WTC11 (cell line): ENCODE measurements around the gene PRKAA2. TPM values are rescaled to one million over a fixed set of nuclear protein-coding genes. Genes with fewer than 3 reads are reported as not detected.

Experiments
- ATAC-seq: fragments of 200-7000 bp; cut with Tn5 transposase; 2 replicates; pipeline ENCODE4 v1.10.0; 2021; ENCODE audit warnings: mild to moderate bottlenecking, moderate library complexity
- CTCF ChIA-PET: fragments of 300-600 bp; sonication (Branson Sonifier 250); formaldehyde crosslinking; loops from one replicate; lab custom pipeline; 2021; ENCODE audit warnings: antibody characterized with exemption; lab: Charles Lee
- POLR2A ChIA-PET: fragments of 350-600 bp; sonication (Branson Sonifier 250); formaldehyde crosslinking; loops from one replicate; lab custom pipeline; 2021; ENCODE audit warnings: antibody characterized with exemption; lab: Charles Lee
- DNase-seq: peaks from one replicate; pipeline ENCODE4 v3.0.0; 2021; ENCODE audit warnings: low spot score
- H3K27ac Mint-ChIP-seq: 2 replicates; pipeline ENCODE4 v1.8.0; 2021; ENCODE audit warnings: mixed read lengths
- H3K27me3 Mint-ChIP-seq: 2 replicates; pipeline ENCODE4 v1.8.0; 2021; ENCODE audit warnings: low read depth, mild to moderate bottlenecking, moderate library complexity, mixed read lengths
- H3K36me3 Mint-ChIP-seq: 2 replicates; pipeline ENCODE4 v1.8.0; 2021; ENCODE audit warnings: mixed read lengths
- H3K4me1 Mint-ChIP-seq: 2 replicates; pipeline ENCODE4 v1.8.0; 2022; ENCODE audit warnings: mixed read lengths
- H3K4me3 Mint-ChIP-seq: 2 replicates; pipeline ENCODE4 v1.8.0; 2021; ENCODE audit warnings: mild to moderate bottlenecking, moderate library complexity, mixed read lengths
- H3K9me3 Mint-ChIP-seq: 2 replicates; pipeline ENCODE4 v1.8.0; 2021; ENCODE audit warnings: mixed read lengths
- ARID4B ChIP-seq: sonication (generic); formaldehyde crosslinking; IDR thresholded peaks from 2 replicates; pipeline ENCODE4 v1.8.0; 2023; ENCODE audit warnings: missing genetic modification reagents, mild to moderate bottlenecking, borderline replicate concordance
- E2F5 ChIP-seq: sonication (generic); formaldehyde crosslinking; IDR thresholded peaks from 2 replicates; pipeline ENCODE4 v1.8.1; 2022; ENCODE audit warnings: mild to moderate bottlenecking, moderate library complexity, missing genetic modification reagents
- ESRRA ChIP-seq: sonication (generic); formaldehyde crosslinking; IDR thresholded peaks from 2 replicates; pipeline ENCODE4 v1.8.1; 2022; ENCODE audit warnings: mild to moderate bottlenecking, missing genetic modification reagents, borderline replicate concordance
- GABPB1 ChIP-seq: sonication (generic); formaldehyde crosslinking; IDR thresholded peaks from 2 replicates; pipeline ENCODE4 v1.8.1; 2023; ENCODE audit warnings: mild to moderate bottlenecking, missing genetic modification reagents
- GTF2I ChIP-seq: fragments of 250-450 bp; sonication (Bioruptor Pico); conservative IDR thresholded peaks from 2 replicates; pipeline ENCODE4 v1.4.0; 2021; ENCODE audit warnings: mild to moderate bottlenecking
- HMGA2 ChIP-seq: fragments of 250-450 bp; sonication (Bioruptor Pico); IDR thresholded peaks from 2 replicates; pipeline ENCODE4 v1.4.0; 2021; ENCODE audit warnings: mild to moderate bottlenecking, moderate library complexity
- HMGXB4 ChIP-seq: sonication (generic); formaldehyde crosslinking; IDR thresholded peaks from 2 replicates; pipeline ENCODE4 v1.8.1; 2023; ENCODE audit warnings: mild to moderate bottlenecking, moderate library complexity, missing genetic modification reagents
- MAX ChIP-seq: sonication (generic); formaldehyde crosslinking; IDR thresholded peaks from 2 replicates; pipeline ENCODE4 v1.8.0; 2022; ENCODE audit warnings: mild to moderate bottlenecking, missing genetic modification reagents
- MYBL2 ChIP-seq: sonication (generic); formaldehyde crosslinking; IDR thresholded peaks from 2 replicates; pipeline ENCODE4 v1.8.1; 2023; ENCODE audit warnings: mild to moderate bottlenecking, moderate library complexity, missing genetic modification reagents
- SMAD4 ChIP-seq: sonication (generic); formaldehyde crosslinking; IDR thresholded peaks from 2 replicates; pipeline ENCODE4 v1.8.0; 2022; ENCODE audit warnings: mild to moderate bottlenecking, missing genetic modification reagents
- SP1 ChIP-seq: sonication (generic); formaldehyde crosslinking; conservative IDR thresholded peaks from 2 replicates; pipeline ENCODE4 v1.8.1; 2022; ENCODE audit warnings: missing genetic modification reagents
- STAT6 ChIP-seq: sonication (generic); formaldehyde crosslinking; conservative IDR thresholded peaks from 2 replicates; pipeline ENCODE4 v1.8.1; 2023; ENCODE audit warnings: mild to moderate bottlenecking, low read depth, missing genetic modification reagents, moderate library complexity
- ZMAT4 ChIP-seq: fragments of 250-450 bp; sonication (Bioruptor Pico); IDR thresholded peaks from 2 replicates; pipeline ENCODE4 v1.9.0; 2021; ENCODE audit warnings: mild to moderate bottlenecking
- ZNF138 ChIP-seq: sonication (generic); formaldehyde crosslinking; conservative IDR thresholded peaks from 2 replicates; pipeline ENCODE4 v1.8.1; 2022; ENCODE audit warnings: mild to moderate bottlenecking, moderate library complexity, missing genetic modification reagents
- ZNF263 ChIP-seq: sonication (generic); formaldehyde crosslinking; IDR thresholded peaks from 2 replicates; pipeline ENCODE4 v1.8.1; 2022; ENCODE audit warnings: low read depth, mild to moderate bottlenecking, moderate library complexity, missing genetic modification reagents
- ZNF281 ChIP-seq: sonication (generic); formaldehyde crosslinking; IDR thresholded peaks from 2 replicates; pipeline ENCODE4 v1.8.0; 2023; ENCODE audit warnings: mild to moderate bottlenecking, missing genetic modification reagents
- ZNF425 ChIP-seq: fragments of 250-450 bp; sonication (Bioruptor Pico); conservative IDR thresholded peaks from 2 replicates; pipeline ENCODE4 v1.9.0; 2021; ENCODE audit warnings: mild to moderate bottlenecking
- ZNF671 ChIP-seq: fragments of 250-450 bp; sonication (Bioruptor Pico); IDR thresholded peaks from 2 replicates; pipeline ENCODE4 v1.8.0; 2021; ENCODE audit warnings: mild to moderate bottlenecking
- ZSCAN18 ChIP-seq: fragments of 250-450 bp; sonication (Bioruptor Pico); IDR thresholded peaks from 2 replicates; pipeline ENCODE4 v2.1.2; 2022; ENCODE audit warnings: mild to moderate bottlenecking, moderate library complexity
- total RNA-seq: library from RNA; stranded (reverse); gene quantifications from 3 replicates; pipeline ENCODE4 v1.2.3, GENCODE V29; 2021

Gene PRKAA2
- total RNA-seq, 1 experiment from 2014 or later: 4.8 TPM

- TF ChIP-seq E2F5 (no peak), STAT6 (no peak), MYBL2 (no peak), GTF2I (no peak), GABPB1 (CRISPR knock-in tag) (no peak), ZNF425 (CRISPR knock-in tag) (no peak), SMAD4 (CRISPR knock-in tag) (no peak), ARID4B (CRISPR knock-in tag) (no peak), ZMAT4 (CRISPR knock-in tag) (no peak)
Measured at GRCh38 chr1:56671542-56671941, 26.4 kb downstream of the PRKAA2 start (continued).

GRCh38 chr1:56672579-56672978, 27.5 kb downstream of the PRKAA2 start:
- ChIA-PET POLR2A (no interaction called here), CTCF (no interaction called here)
- Mint-ChIP-seq H3K4me1 (no peaks in the 10 kb centered on the region), H3K27ac (no peak overlapping the region), H3K27me3 (no peaks in the 10 kb centered on the region), H3K36me3 (no peaks in the 10 kb centered on the region), H3K9me3 (no peaks in the 10 kb centered on the region), H3K4me3 (no peak overlapping the region)
- no peak for ATAC-seq
- TF ChIP-seq HMGXB4 (CRISPR knock-in tag) (no peak), ESRRA (CRISPR knock-in tag) (no peak), MAX (CRISPR knock-in tag) (no peak), ZNF138 (no peak), ZNF263 (CRISPR knock-in tag) (no peak), ZNF671 (no peak), ZNF281 (CRISPR knock-in tag) (no peak), SP1 (CRISPR knock-in tag) (no peak), ZSCAN18 (CRISPR knock-in tag) (no peak), HMGA2 (CRISPR knock-in tag) (no peak)
- no peak for DNase-seq
